IMR-90 (cell line): ENCODE data around the gene HOXB2. TPM values are rescaled to one million over a fixed set of nuclear protein-coding genes. Genes with fewer than 3 reads are reported as not detected.

ENCODE experiments used
- ATAC-seq: fragments of 200-7000 bp; cut with Tn5 transposase; 2 replicates; pipeline ENCODE4 v1.9.1; 2020; ENCODE audit warnings: low read depth, mild to moderate bottlenecking, moderate library complexity
- BruUV-seq: library from RNA; stranded (reverse); fragments of 400-500 nt; replicated peaks from 2 replicates; lab custom pipeline; 2021; lab: Mats Ljungman, UMichigan
- CTCF ChIA-PET: fragments of 300-600 bp; formaldehyde crosslinking; extraction: SDS; loops from one replicate; lab custom pipeline; 2021; ENCODE audit warnings: antibody characterized with exemption; lab: Yijun Ruan, JAX
- POLR2A ChIA-PET: fragments of 300-600 bp; sonication (Branson Sonifier 250); formaldehyde crosslinking; loops from one replicate; lab custom pipeline; 2022; ENCODE audit warnings: antibody characterized with exemption; ENCODE audit not compliant: unreplicated experiment; lab: Charles Lee
- DNase-seq: peaks from one replicate; pipeline ENCODE4 v3.0.0; 2013
- H2AFZ ChIP-seq: replicated peaks from 2 replicates; pipeline ENCODE3; 2013; ENCODE audit warnings: low read length, mild to moderate bottlenecking; ENCODE audit not compliant: poor library complexity
- H2AK5ac ChIP-seq: 2 replicates; pipeline ENCODE4 v1.6.1; 2013; ENCODE audit warnings: low read depth, low read length, inconsistent platforms
- H2AK9ac ChIP-seq: replicated peaks from 2 replicates; pipeline ENCODE3; 2013; ENCODE audit warnings: mild to moderate bottlenecking, low read depth, low read length, moderate library complexity; ENCODE audit not compliant: poor library complexity
- H2BK120ac ChIP-seq: 2 replicates; pipeline ENCODE4 v1.6.1; 2013; ENCODE audit warnings: low read depth, low read length, inconsistent platforms
- H2BK15ac ChIP-seq: 3 replicates; pipeline ENCODE4 v1.6.1; 2013; ENCODE audit warnings: low read depth, low read length, inconsistent platforms
- H2BK20ac ChIP-seq: 2 replicates; pipeline ENCODE4 v1.6.1; 2013; ENCODE audit warnings: low read depth, mild to moderate bottlenecking, inconsistent platforms, low read length, moderate library complexity
- H2BK5ac ChIP-seq: 2 replicates; pipeline ENCODE4 v1.6.1; 2013; ENCODE audit warnings: mild to moderate bottlenecking, low read depth, low read length, inconsistent platforms; ENCODE audit not compliant: poor library complexity, severe bottlenecking
- H3K14ac ChIP-seq: replicated peaks from 2 replicates; pipeline ENCODE4 v1.6.1; 2013; ENCODE audit warnings: low read depth, low read length, inconsistent platforms
- H3K18ac ChIP-seq: 2 replicates; pipeline ENCODE4 v1.6.1; 2013; ENCODE audit warnings: low read depth, low read length, control low read depth
- H3K23ac ChIP-seq: 2 replicates; pipeline ENCODE4 v1.6.1; 2013; ENCODE audit warnings: low read depth, low read length, inconsistent platforms
- H3K27ac ChIP-seq: 2 replicates; pipeline ENCODE4 v1.5.1; 2013; ENCODE audit warnings: mild to moderate bottlenecking, control low read depth, low read length; ENCODE audit not compliant: insufficient read depth
- H3K27me3 ChIP-seq: 2 replicates; pipeline ENCODE4 v1.6.1; 2013; ENCODE audit warnings: low read length; ENCODE audit not compliant: control insufficient read depth, insufficient read depth
- H3K36me3 ChIP-seq: 2 replicates; pipeline ENCODE4 v1.6.1; 2013; ENCODE audit warnings: low read length, mixed read lengths; ENCODE audit not compliant: control insufficient read depth, insufficient read depth
- H3K4ac ChIP-seq: 2 replicates; pipeline ENCODE4 v1.6.1; 2013; ENCODE audit warnings: low read depth, low read length, inconsistent platforms
- H3K4me1 ChIP-seq: 2 replicates; pipeline ENCODE4 v1.6.1; 2013; ENCODE audit warnings: low read length, mixed read lengths; ENCODE audit not compliant: control insufficient read depth, insufficient read depth
- H3K4me2 ChIP-seq: 2 replicates; pipeline ENCODE4 v1.6.1; 2013; ENCODE audit warnings: low read depth, mild to moderate bottlenecking, control low read depth, low read length, moderate library complexity
- H3K4me3 ChIP-seq: 2 replicates; pipeline ENCODE4 v1.5.1; 2013; ENCODE audit warnings: low read depth, mild to moderate bottlenecking, control low read depth, low read length, moderate library complexity; ENCODE audit not compliant: insufficient read depth
- H3K56ac ChIP-seq: 2 replicates; pipeline ENCODE4 v1.6.1; 2013; ENCODE audit warnings: low read length, inconsistent platforms; ENCODE audit not compliant: insufficient read depth; ENCODE audit errors: extremely low read depth
- H3K79me1 ChIP-seq, 2 experiments: 2 replicates each; pipeline ENCODE4 v1.6.1; 2013; ENCODE audit warnings: low read length in 2 of 2, inconsistent platforms in 1 of 2, low read depth in 1 of 2
- H3K9ac ChIP-seq: 2 replicates; pipeline ENCODE4 v1.6.1; 2013; ENCODE audit warnings: low read depth, low read length, control low read depth
- H3K9me1 ChIP-seq: 2 replicates; pipeline ENCODE4 v1.6.1; 2013; ENCODE audit warnings: low read length, inconsistent platforms; ENCODE audit not compliant: insufficient read depth
- H3K9me3 ChIP-seq: 2 replicates; pipeline ENCODE4 v1.6.1; 2013; ENCODE audit warnings: low read length; ENCODE audit not compliant: control insufficient read depth, insufficient read depth
- H4K20me1 ChIP-seq: 2 replicates; pipeline ENCODE4 v1.6.1; 2013; ENCODE audit warnings: low read length, inconsistent platforms; ENCODE audit not compliant: insufficient read depth
- H4K5ac ChIP-seq: 2 replicates; pipeline ENCODE4 v1.6.1; 2013; ENCODE audit warnings: mild to moderate bottlenecking, low read depth, low read length, control low read depth
- H4K8ac ChIP-seq, 2 experiments: 2 replicates each; pipeline ENCODE4 v1.6.1; 2013; ENCODE audit warnings: low read depth in 2 of 2, low read length in 2 of 2, control low read depth in 1 of 2, inconsistent platforms in 1 of 2
- H4K91ac ChIP-seq: 2 replicates; pipeline ENCODE4 v1.6.1; 2013; ENCODE audit warnings: low read depth, low read length, inconsistent platforms; ENCODE audit not compliant: insufficient read depth
- CTCF ChIP-seq: conservative IDR thresholded peaks from 2 replicates; pipeline ENCODE4 v1.5.1; 2012; ENCODE audit warnings: mild to moderate bottlenecking, low read depth, low read length, improper control_type of control experiment
- MXI1 ChIP-seq: IDR thresholded peaks from 2 replicates; pipeline ENCODE4 v1.6.1; 2012; ENCODE audit warnings: low read depth, mild to moderate bottlenecking, low read length, moderate library complexity, borderline replicate concordance
- WGBS, 2 experiments: methylation state at CpG; one replicate each; pipeline versions ENCODE4 v1.1.5 to v1.1.7; 2013; ENCODE audit warnings: missing lambda C conversion rate in 2 of 2; ENCODE audit not compliant: insufficient read length in 1 of 2; ENCODE audit errors: extremely low coverage in 2 of 2; 5-methylcytosine and 5-hydroxymethylcytosine counted together
- dilution Hi-C: fragments of 300-500 bp; cut with HindIII; formaldehyde crosslinking; loops from one replicate; pipeline ENCODE4 v1.14.3; 2018; ENCODE audit warnings: low sequenced_read_pairs; ENCODE audit not compliant: unreplicated experiment
- in situ Hi-C: fragments of 300-500 bp; cut with MboI; formaldehyde crosslinking; loops from 3 replicates; pipeline ENCODE4 v1.14.3; 2019; ENCODE audit warnings: low sequenced_read_pairs, inconsistent platforms, mixed read lengths
- intact Hi-C: fragments of 100-400 bp; cut with micrococcal nuclease; formaldehyde crosslinking; loops from 2 replicates; pipeline ENCODE4 v1.10.0; 2022
- polyA plus RNA-seq, 3 experiments: library from polyadenylated mRNA; depleted of rRNA; stranded (reverse); fragments of >200 nt; gene quantifications; 2 replicates each; pipeline ENCODE4 v1.2.3, GENCODE V29; 2012; ENCODE audit warnings: low replicate concordance in 1 of 3
- total RNA-seq: library from RNA; depleted of rRNA; stranded (reverse); fragments of >200 nt; gene quantifications from 2 replicates; pipeline ENCODE4 v1.2.3, GENCODE V29; 2012

Gene HOXB2
- total and polyA plus RNA-seq, 2 of the 4 experiments (the other 2 are of a cell fraction) = 2.7 to 29.9 TPM

GRCh38 chr17:48545539-48545938, 630 bp upstream of the HOXB2 start:
- Histone ChIP-seq H3K4me3 (no peak overlapping the region), H3K4ac (peak overlapping the region; percentile 98), H3K79me1 (peaks cover 4 to 25% of the 10 kb centered on the region in 2 experiments; a peak in 2 of 4 replicates), H2BK120ac (peak overlapping the region; percentile 90), H3K9me1 (peaks cover 3% of the 10 kb centered on the region; the same call in 1 of the 2 replicates), H3K14ac (peak overlapping the region; percentile 97), H4K5ac (peak overlapping the region; percentile 81), H3K27ac (peak overlapping the region; percentile 99), H2AK9ac (peak overlapping the region; percentile 50), H3K36me3 (peaks cover 31% of the 10 kb centered on the region), H3K27me3 (no peaks in the 10 kb centered on the region), H4K8ac (peak overlapping the region; percentile 80 to 88), H4K20me1 (no peaks in the 10 kb centered on the region), H3K4me2 (peak overlapping the region; percentile 80), H3K23ac (peak overlapping the region; percentile 100), H2BK20ac (peak overlapping the region; percentile 93), H3K4me1 (peaks cover 33% of the 10 kb centered on the region), H2BK5ac (peak overlapping the region; percentile 96), H3K9me3 (no peaks in the 10 kb centered on the region), H4K91ac (peak overlapping the region; percentile 91), H3K18ac (peak overlapping the region; percentile 83), H2BK15ac (peak overlapping the region; percentile 95), H3K9ac (peak overlapping the region; percentile 100), H2AFZ (peak overlapping the region; percentile 6), H3K56ac (peak overlapping the region; percentile 85), H2AK5ac (peak overlapping the region; percentile 93)
- ChIA-PET POLR2A (no interaction called here), CTCF (no interaction called here)
- intact Hi-C loops = no loop called here
- in situ Hi-C loops = loop anchor here (10.0 kb wide), 1 partner anchor 191 kb away; no protein-coding TSS in a partner anchor
- DNase-seq (peak; percentile 17), ATAC-seq (no peak)
- no TSS peak for BruUV-seq
- no CpG with 5 or more reads among the region's 1 CpG for WGBS, 2 experiments
- dilution Hi-C loops = no loop called here
- TF ChIP-seq MXI1 (no peak), CTCF (no peak)
